HG03103 (cell line): ENCODE data around the gene RFTN2.
A peak's percentile ranks its signal among the peaks of the same experiment; 100 is the strongest.
"Not testable (repeated sequence)": the region's sequence is repeated elsewhere in the genome, so short reads cannot be mapped to it uniquely, and the experiment has no call there.

Experiments
- ATAC-seq: cut with Tn5 transposase; IDR thresholded peaks from one replicate; pipeline ENCODE4 v1.9.1; 2021; ENCODE audit warnings: low read depth; ENCODE audit not compliant: unreplicated experiment

Gene RFTN2

GRCh38 chr2:197675246-197675645, at the start of gene RFTN2:
Gene RFTN2 (minus strand): TSS chr2:197675587. CDS start chr2:197675458, 129 bp downstream.
- no peak for ATAC-seq

- no peak for ATAC-seq
Observed at GRCh38 chr2:197717863-197718262, 42.5 kb upstream of the RFTN2 start.

GRCh38 chr2:197713271-197713670, 37.9 kb upstream of the RFTN2 start:
- no peak for ATAC-seq

GRCh38 chr2:197711578-197711977, 36.2 kb upstream of the RFTN2 start:
- no peak for ATAC-seq

GRCh38 chr2:197710424-197711042, 35.1 kb upstream of the RFTN2 start:
- peak; percentile 81 for ATAC-seq

- not testable (repeated sequence) for ATAC-seq
Observed at GRCh38 chr2:197709140-197709539, 33.8 kb upstream of the RFTN2 start.

- no peak for ATAC-seq
Observed at GRCh38 chr2:197708331-197708730, 32.9 kb upstream of the RFTN2 start.

GRCh38 chr2:197707316-197708213, 32.2 kb upstream of the RFTN2 start:
- no peak for ATAC-seq

GRCh38 chr2:197706839-197707207, 31.4 kb upstream of the RFTN2 start:
- ATAC-seq = no peak

GRCh38 chr2:197705912-197706838, 30.8 kb upstream of the RFTN2 start:
- peak; percentile 22 for ATAC-seq

GRCh38 chr2:197705121-197705911, 29.9 kb upstream of the RFTN2 start, which contains the start of gene MARS2:
Gene MARS2 (plus strand): TSS chr2:197705369. CDS start chr2:197705406, 37 bp downstream.
- ATAC-seq = peak; percentile 78

GRCh38 chr2:197704434-197705120, 29.2 kb upstream of the RFTN2 start:
- ATAC-seq = peak; percentile 28

GRCh38 chr2:197700960-197701359, 25.6 kb upstream of the RFTN2 start:
- no peak for ATAC-seq

GRCh38 chr2:197699724-197700123, 24.3 kb upstream of the RFTN2 start:
- not testable (repeated sequence) for ATAC-seq

- not testable (repeated sequence) for ATAC-seq
Observed at GRCh38 chr2:197696571-197696970, 21.2 kb upstream of the RFTN2 start.

GRCh38 chr2:197695971-197696370, 20.6 kb upstream of the RFTN2 start:
- ATAC-seq = not testable (repeated sequence)

- ATAC-seq = not testable (repeated sequence)
Observed at GRCh38 chr2:197695206-197695605, 19.8 kb upstream of the RFTN2 start.

- no peak for ATAC-seq
Observed at GRCh38 chr2:197677483-197677882, 2.1 kb upstream of the RFTN2 start.

- ATAC-seq = no peak
Observed at GRCh38 chr2:197677056-197677455, 1.7 kb upstream of the RFTN2 start.
